HCT116 (cell line): ENCODE data around the gene MED6. TPM values are rescaled to one million over a fixed set of nuclear protein-coding genes. Genes with fewer than 3 reads are reported as not detected.

Experiments used
- ATAC-seq: fragments of 200-7000 bp; cut with Tn5 transposase; 2 replicates; pipeline ENCODE4 v1.9.1; 2020; ENCODE audit warnings: mild to moderate bottlenecking, moderate library complexity
- BruUV-seq: library from RNA; stranded (reverse); fragments of 400-500 nt; replicated peaks from 2 replicates; lab custom pipeline; 2021; lab: Mats Ljungman, UMichigan
- CTCF ChIA-PET: fragments of 300-600 bp; sonication (Branson Sonifier 250); formaldehyde crosslinking; loops from one replicate; lab custom pipeline; 2021; ENCODE audit warnings: antibody characterized with exemption; lab: Charles Lee
- POLR2A ChIA-PET: fragments of 300-600, 350-600 bp; sonication (Branson Sonifier 250); formaldehyde crosslinking; loops from one replicate; lab custom pipeline; 2021; ENCODE audit warnings: antibody characterized with exemption; lab: Charles Lee
- RAD21 ChIA-PET, 2 experiments: fragments of 300-600 bp; sonication (Branson Sonifier 250); formaldehyde crosslinking; loops; one replicate each; lab custom pipeline; 2023; ENCODE audit warnings: low total read pairs in 2 of 2; ENCODE audit not compliant: uncharacterized antibody in 2 of 2, unreplicated experiment in 2 of 2, low non-redundant PET in 1 of 2; lab: Charles Lee
- DNase-seq: peaks from one replicate; pipeline ENCODE4 v3.0.0-alpha.2; 2010; ENCODE audit warnings: low read depth, low spot score
- H2AFZ ChIP-seq: fragments of 200-600 bp; shearing (Covaris generic), sonication (generic); 2 replicates; pipeline ENCODE4 v1.6.1; 2017; ENCODE audit warnings: low read depth, mixed run types, mixed read lengths, antibody characterized with exemption, low read length; ENCODE audit not compliant: poor library complexity, severe bottlenecking
- H3K27ac ChIP-seq: 2 replicates; pipeline ENCODE4 v1.5.1; 2012; ENCODE audit warnings: low read depth, low read length
- H3K27me3 ChIP-seq: fragments of 200-600 bp; sonication (generic); 2 replicates; pipeline ENCODE4 v1.6.1; 2016; ENCODE audit warnings: mixed run types, low read length, mixed read lengths; ENCODE audit not compliant: insufficient read depth
- H3K36me3 ChIP-seq, 2 experiments: fragments of 200-500 bp in 1 of 2; fragments of 200-600 bp in 1 of 2; sonication (Bioruptor generic) in 1 of 2; sonication (generic) in 1 of 2; 2 replicates each; pipeline versions ENCODE4 v1.5.1 to v1.6.1; 2014 to 2016; ENCODE audit warnings: low read length in 2 of 2, inconsistent platforms in 1 of 2, mixed read lengths in 1 of 2, mixed run types in 1 of 2; ENCODE audit not compliant: insufficient read depth in 2 of 2, control insufficient read depth in 1 of 2
- H3K4me1 ChIP-seq, 2 experiments: fragments of 200-600 bp in 1 of 2; sonication (generic) in 1 of 2; 2 replicates each; pipeline versions ENCODE4 v1.5.1 to v1.6.1; 2012 to 2017; ENCODE audit warnings: low read length in 2 of 2, inconsistent platforms in 1 of 2, mild to moderate bottlenecking in 1 of 2, mixed read lengths in 1 of 2, mixed run types in 1 of 2, moderate library complexity in 1 of 2; ENCODE audit not compliant: insufficient read depth in 2 of 2, control insufficient read depth in 1 of 2
- H3K4me2 ChIP-seq: fragments of 200-600 bp; sonication (generic); 2 replicates; pipeline ENCODE4 v1.6.1; 2017; ENCODE audit warnings: mixed run types, low read length, mixed read lengths
- H3K4me3 ChIP-seq, 2 experiments: fragments of 200-600 bp in 1 of 2; sonication (generic) in 1 of 2; replicated peaks in 1 of 2; 2 replicates each; pipeline ENCODE4 v1.5.1; 2011 to 2016; ENCODE audit warnings: low read length in 2 of 2, control low read depth in 1 of 2, low read depth in 1 of 2, mild to moderate bottlenecking in 1 of 2, mixed read lengths in 1 of 2, mixed run types in 1 of 2
- H3K79me2 ChIP-seq: fragments of 200-600 bp; sonication (generic); 2 replicates; pipeline ENCODE4 v1.6.1; 2017; ENCODE audit warnings: mild to moderate bottlenecking, mixed run types, low read length, moderate library complexity, mixed read lengths; ENCODE audit not compliant: insufficient read depth
- H3K9ac ChIP-seq: fragments of 200-600 bp; sonication (generic); 2 replicates; pipeline ENCODE4 v1.6.1; 2016; ENCODE audit warnings: low read length, mixed read lengths
- H3K9me2 ChIP-seq: fragments of 200-600 bp; sonication (generic), shearing (Covaris generic); 2 replicates; pipeline ENCODE4 v1.6.1; 2017; ENCODE audit warnings: mixed run types, mild to moderate bottlenecking, moderate library complexity; ENCODE audit not compliant: insufficient read depth
- H3K9me3 ChIP-seq, 2 experiments: fragments of 200-500 bp in 1 of 2; fragments of 200-600 bp in 1 of 2; sonication (Bioruptor generic) in 1 of 2; sonication (generic) in 1 of 2; 2 replicates each; pipeline ENCODE4 v1.6.1; 2014 to 2017; ENCODE audit warnings: low read length in 2 of 2, mixed read lengths in 2 of 2, inconsistent platforms in 1 of 2, low read depth in 1 of 2, mild to moderate bottlenecking in 1 of 2, mixed run types in 1 of 2, moderate library complexity in 1 of 2; ENCODE audit not compliant: control insufficient read depth in 1 of 2, insufficient read depth in 1 of 2
- H4K20me1 ChIP-seq: fragments of 200-600 bp; sonication (generic), shearing (Covaris generic); 2 replicates; pipeline ENCODE4 v1.6.1; 2017; ENCODE audit warnings: mixed run types, mild to moderate bottlenecking, moderate library complexity; ENCODE audit not compliant: insufficient read depth
- ELF1 ChIP-seq: IDR thresholded peaks from 2 replicates; pipeline ENCODE4 v1.6.1; 2012; ENCODE audit warnings: low read depth, borderline replicate concordance
- JUND ChIP-seq: IDR thresholded peaks from 2 replicates; pipeline ENCODE4 v1.6.1; 2012
- SIN3A ChIP-seq: IDR thresholded peaks from 2 replicates; pipeline ENCODE4 v1.6.1; 2012; ENCODE audit warnings: low read depth
- TCF7L2 ChIP-seq: IDR thresholded peaks from 2 replicates; pipeline ENCODE4 v1.7.0; 2011; ENCODE audit warnings: borderline replicate concordance, inconsistent platforms; ENCODE audit not compliant: insufficient read depth, insufficient read length; ENCODE audit errors: extremely low read depth
- intact Hi-C: fragments of 100-400 bp; cut with micrococcal nuclease; formaldehyde crosslinking; loops from 2 replicates; pipeline ENCODE4 v1.10.0; 2022
- total RNA-seq: library from RNA; stranded (reverse); gene quantifications from one replicate; pipeline ENCODE4 v1.2.1, GENCODE V29; 2021; ENCODE audit not compliant: unreplicated experiment
- TF ChIP-seq, protein P1 (sequence below), 3 experiments: fragments of 200-600 bp in 1 of 3; sonication (generic) in 1 of 3; IDR thresholded peaks in 2 of 3; conservative IDR thresholded peaks in 1 of 3; 2 replicates each; pipeline ENCODE4 v1.5.1; 2012 to 2017; ENCODE audit warnings: low read depth in 2 of 3, low read length in 2 of 3, antibody characterized with exemption in 1 of 3, borderline replicate concordance in 1 of 3, control low read depth in 1 of 3, mild to moderate bottlenecking in 1 of 3, mixed read lengths in 1 of 3, mixed run types in 1 of 3, moderate library complexity in 1 of 3; ENCODE audit not compliant: insufficient read depth in 1 of 3
- TF ChIP-seq, protein P2 (sequence below): IDR thresholded peaks from 2 replicates; pipeline ENCODE4 v1.6.1; 2012

MED6 gene
- total RNA-seq, 1 experiment from 2014 or later = 39.6 TPM

DNA sequence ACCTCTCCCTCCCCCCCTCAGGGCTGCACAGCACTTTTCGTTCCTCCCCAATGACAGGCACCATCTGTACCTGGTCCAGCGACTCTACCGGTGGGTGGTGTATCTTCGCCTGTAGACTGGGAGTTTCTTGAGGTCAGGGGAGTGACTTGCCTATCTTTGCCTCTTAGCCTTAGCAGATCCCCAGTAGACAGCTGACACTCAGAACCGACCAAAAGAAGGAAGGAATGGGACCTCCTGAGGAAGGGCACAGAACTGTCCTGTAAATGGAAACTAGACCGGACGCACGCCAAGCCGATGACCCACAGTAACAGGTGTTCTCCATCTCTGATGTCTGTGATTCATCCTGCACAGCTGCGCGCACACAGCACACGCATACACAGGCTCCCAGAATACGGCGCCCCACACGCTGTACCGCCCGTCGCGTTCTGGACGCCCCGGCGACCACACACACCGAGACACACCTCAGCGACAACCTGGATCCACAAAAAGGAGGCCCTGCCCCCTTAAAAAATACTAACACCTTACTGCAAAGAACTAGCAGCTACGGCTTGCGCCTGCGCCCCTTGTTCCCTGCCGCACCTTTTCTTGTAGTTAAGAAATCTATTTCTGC is 40.6 kb upstream of the MED6 start:
- Histone ChIP-seq H2AFZ (peak overlapping the region; percentile 25), H3K4me1 (peaks cover 14 to 31% of the 10 kb centered on the region in 2 experiments), H4K20me1 (no peaks in the 10 kb centered on the region), H3K4me2 (peak overlapping the region; percentile 70), H3K9me3 (peaks cover 0 to under 1% of the 10 kb centered on the region in 2 experiments; a peak in 1 of 4 replicates), H3K27me3 (no peaks in the 10 kb centered on the region), H3K79me2 (no peaks in the 10 kb centered on the region), H3K9me2 (no peaks in the 10 kb centered on the region), H3K9ac (0 out of 2 replicates have a peak overlapping the region, but pooled peaks have one; percentile 28), H3K27ac (no peak overlapping the region), H3K4me3 (peak overlapping the region; percentile 55 to 65), H3K36me3 (no peaks in the 10 kb centered on the region)
- ATAC-seq (peak; percentile 75), DNase-seq (no peak)
- no TSS peak for BruUV-seq
- CTCF ChIA-PET = no interaction called here
- RAD21 ChIA-PET = interaction anchor here in 1 of 2 experiments (0.9 kb wide), 1 partner anchor 168 kb away, joined by 3 read pairs; no protein-coding TSS in a partner anchor
- intact Hi-C loops = no loop called here
- POLR2A ChIA-PET = no interaction called here
- TF ChIP-seq TCF7L2 (peak; percentile 14), JUND (peak; percentile 24; the same call in 1 of the 2 replicates), SIN3A (0 out of 2 replicates have a peak, but pooled peaks have one; percentile 39), ELF1 (no peak)
- TF ChIP-seq, protein P1, sequence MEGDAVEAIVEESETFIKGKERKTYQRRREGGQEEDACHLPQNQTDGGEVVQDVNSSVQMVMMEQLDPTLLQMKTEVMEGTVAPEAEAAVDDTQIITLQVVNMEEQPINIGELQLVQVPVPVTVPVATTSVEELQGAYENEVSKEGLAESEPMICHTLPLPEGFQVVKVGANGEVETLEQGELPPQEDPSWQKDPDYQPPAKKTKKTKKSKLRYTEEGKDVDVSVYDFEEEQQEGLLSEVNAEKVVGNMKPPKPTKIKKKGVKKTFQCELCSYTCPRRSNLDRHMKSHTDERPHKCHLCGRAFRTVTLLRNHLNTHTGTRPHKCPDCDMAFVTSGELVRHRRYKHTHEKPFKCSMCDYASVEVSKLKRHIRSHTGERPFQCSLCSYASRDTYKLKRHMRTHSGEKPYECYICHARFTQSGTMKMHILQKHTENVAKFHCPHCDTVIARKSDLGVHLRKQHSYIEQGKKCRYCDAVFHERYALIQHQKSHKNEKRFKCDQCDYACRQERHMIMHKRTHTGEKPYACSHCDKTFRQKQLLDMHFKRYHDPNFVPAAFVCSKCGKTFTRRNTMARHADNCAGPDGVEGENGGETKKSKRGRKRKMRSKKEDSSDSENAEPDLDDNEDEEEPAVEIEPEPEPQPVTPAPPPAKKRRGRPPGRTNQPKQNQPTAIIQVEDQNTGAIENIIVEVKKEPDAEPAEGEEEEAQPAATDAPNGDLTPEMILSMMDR (IDR thresholded peaks at IDR 0.05 in 2 of 3, conservative IDR thresholded peaks at IDR 0.05 in 1 of 3; ENCODE audit: borderline replicate concordance in 1 of 3, insufficient read depth in 1 of 3, low read depth in 2 of 3, low read length in 2 of 3) = no peak
- TF ChIP-seq, protein P2, sequence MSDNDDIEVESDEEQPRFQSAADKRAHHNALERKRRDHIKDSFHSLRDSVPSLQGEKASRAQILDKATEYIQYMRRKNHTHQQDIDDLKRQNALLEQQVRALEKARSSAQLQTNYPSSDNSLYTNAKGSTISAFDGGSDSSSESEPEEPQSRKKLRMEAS = peak; percentile 56; the same call in 1 of the 2 replicates
